Hepatocyte (in vitro differentiated cells): Measurements from ENCODE around the gene PRPF8.

ENCODE experiments used
- CTCF ChIP-seq: fragments of 200-600 bp; sonication (generic); IDR thresholded peaks from 2 replicates; pipeline ENCODE4 v1.5.1; 2016; ENCODE audit warnings: antibody characterized with exemption, mild to moderate bottlenecking; ENCODE audit not compliant: poor library complexity
- EZH2 ChIP-seq: fragments of 200-600 bp; sonication (generic); IDR thresholded peaks from 2 replicates; pipeline ENCODE4 v1.6.1; 2016; ENCODE audit warnings: antibody characterized with exemption, mild to moderate bottlenecking, borderline replicate concordance

GRCh38 chr17:1658100-1658499 lies 26.6 kb downstream of the PRPF8 start:
- TF ChIP-seq CTCF (no peak), EZH2 (no peak)
